GM12878 (cell line): ENCODE results near the gene TCF23. TPM values are rescaled to one million over a fixed set of nuclear protein-coding genes. Genes with fewer than 3 reads are reported as not detected.

ENCODE experiments used
- ATAC-seq: fragments of 200-7000 bp; cut with Tn5 transposase; 3 replicates; pipeline ENCODE4 v1.9.1; 2020; ENCODE audit warnings: mild to moderate bottlenecking, moderate library complexity
- BruUV-seq: library from RNA; stranded (reverse); fragments of 400-500 nt; replicated peaks from 2 replicates; lab custom pipeline; 2021; lab: Mats Ljungman, UMichigan
- CTCF ChIA-PET: fragments of 300-600 bp; sonication (Branson Sonifier 250); formaldehyde crosslinking; extraction: SDS; loops from one replicate; lab custom pipeline; 2021; ENCODE audit warnings: inconsistent platforms; lab: Yijun Ruan, JAX
- POLR2A ChIA-PET: fragments of 350-600 bp; formaldehyde crosslinking; extraction: SDS; loops from one replicate; lab custom pipeline; 2021; ENCODE audit warnings: inconsistent platforms; lab: Charles Lee
- RAD21 ChIA-PET: fragments of 300-600 bp; sonication (Branson Sonifier 250); formaldehyde crosslinking; loops from one replicate; lab custom pipeline; 2023; ENCODE audit warnings: antibody characterized with exemption; ENCODE audit not compliant: unreplicated experiment; lab: Charles Lee
- SMC1A ChIA-PET: fragments of 300-600 bp; sonication (Branson Sonifier 250); formaldehyde crosslinking; loops from one replicate; lab custom pipeline; 2023; ENCODE audit not compliant: unreplicated experiment, uncharacterized antibody; lab: Charles Lee
- DNase-seq: peaks from one replicate; pipeline ENCODE4 v3.0.0-alpha.2; 2011; ENCODE audit warnings: low read depth, low spot score
- FAIRE-seq: peaks from 3 replicates; lab custom pipeline; 2011; peaks lifted over from hg19 to GRCh38; lab: Jason Lieb, UNC
- H2AFZ ChIP-seq: 2 replicates; pipeline ENCODE4 v1.6.0; 2011; ENCODE audit warnings: low read depth, low read length, control low read depth; ENCODE audit not compliant: control insufficient read depth
- H3K27ac ChIP-seq: 2 replicates; pipeline ENCODE4 v1.5.1; 2011; ENCODE audit warnings: control low read depth; ENCODE audit not compliant: control insufficient read depth, insufficient read depth
- H3K27me3 ChIP-seq, 2 experiments: replicated peaks in 1 of 2; 2 replicates each; pipeline versions ENCODE4 v1.6.0 to v1.6.1; 2011; ENCODE audit warnings: low read length in 1 of 2; ENCODE audit not compliant: control insufficient read depth in 2 of 2, insufficient read depth in 2 of 2
- H3K36me3 ChIP-seq, 2 experiments: 2 replicates each; pipeline ENCODE4 v1.5.1; 2011; ENCODE audit warnings: low read length in 1 of 2; ENCODE audit not compliant: control insufficient read depth in 2 of 2, insufficient read depth in 2 of 2
- H3K4me1 ChIP-seq: 2 replicates; pipeline ENCODE4 v1.6.1; 2011; ENCODE audit warnings: mild to moderate bottlenecking, low read length, moderate library complexity, mixed read lengths; ENCODE audit not compliant: control insufficient read depth, insufficient read depth
- H3K4me2 ChIP-seq: 2 replicates; pipeline ENCODE4 v1.6.0; 2011; ENCODE audit warnings: control low read depth; ENCODE audit not compliant: control insufficient read depth, insufficient read depth
- H3K4me3 ChIP-seq: fragments of 200-600 bp; sonication (generic); 2 replicates; pipeline ENCODE4 v1.5.1; 2016
- H3K79me2 ChIP-seq: 2 replicates; pipeline ENCODE4 v1.6.0; 2011; ENCODE audit warnings: low read length; ENCODE audit not compliant: control insufficient read depth, insufficient read depth
- H3K9ac ChIP-seq: 2 replicates; pipeline ENCODE4 v1.8.0; 2011; ENCODE audit warnings: low read length, control low read depth, mixed read lengths; ENCODE audit not compliant: control insufficient read depth, insufficient read depth
- H3K9me3 ChIP-seq: replicated peaks from 3 replicates; pipeline ENCODE4 v1.5.1; 2011; ENCODE audit warnings: mild to moderate bottlenecking, low read length; ENCODE audit not compliant: control insufficient read depth, insufficient read depth
- H4K20me1 ChIP-seq: 2 replicates; pipeline ENCODE4 v1.6.0; 2011; ENCODE audit not compliant: control insufficient read depth, insufficient read depth
- ATF3 ChIP-seq: IDR thresholded peaks from 2 replicates; pipeline ENCODE4 v1.6.1; 2011; ENCODE audit warnings: low read depth, mild to moderate bottlenecking, low read length, moderate library complexity, borderline replicate concordance; ENCODE audit errors: extremely low read depth
- BRCA1 ChIP-seq: IDR thresholded peaks from 2 replicates; pipeline ENCODE4 v1.6.1; 2011; ENCODE audit warnings: low read depth, low read length, improper control_type of control experiment
- CREM ChIP-seq: IDR thresholded peaks from 2 replicates; pipeline ENCODE4 v1.6.1; 2014; ENCODE audit warnings: antibody characterized with exemption, low read depth
- FOXK2 ChIP-seq: fragments of 450-650 bp; IDR thresholded peaks from 2 replicates; pipeline ENCODE4 v1.6.1; 2017; ENCODE audit warnings: mild to moderate bottlenecking, moderate library complexity
- HCFC1 ChIP-seq: fragments of 150-350 bp; IDR thresholded peaks from 2 replicates; pipeline ENCODE4 v1.6.1; 2014; ENCODE audit warnings: low read length
- IKZF2 ChIP-seq, 2 experiments: fragments of 450-650 bp; IDR thresholded peaks; 2 replicates each; pipeline ENCODE4 v1.6.1; 2017; ENCODE audit warnings: mild to moderate bottlenecking in 2 of 2, moderate library complexity in 2 of 2
- IRF3 ChIP-seq: fragments of 450-650 bp; IDR thresholded peaks from 2 replicates; pipeline ENCODE4 v1.6.1; 2014; ENCODE audit warnings: mild to moderate bottlenecking
- JUND ChIP-seq: IDR thresholded peaks from 2 replicates; pipeline ENCODE4 v1.6.1; 2012; ENCODE audit warnings: low read depth, mild to moderate bottlenecking, low read length, improper control_type of control experiment, moderate library complexity
- RB1 ChIP-seq: fragments of 450-650 bp; formaldehyde crosslinking; IDR thresholded peaks from 2 replicates; pipeline ENCODE4 v1.6.1; 2017; ENCODE audit warnings: mild to moderate bottlenecking, borderline replicate concordance
- REST ChIP-seq: IDR thresholded peaks from 2 replicates; pipeline ENCODE4 v1.6.1; 2012; ENCODE audit warnings: mild to moderate bottlenecking, low read depth, low read length
- SUPT20H ChIP-seq: IDR thresholded peaks from 2 replicates; pipeline ENCODE4 v1.6.1; 2011; ENCODE audit warnings: low read depth, mild to moderate bottlenecking, low read length, moderate library complexity, borderline replicate concordance; ENCODE audit not compliant: control insufficient read depth
- TAF1 ChIP-seq: IDR thresholded peaks from 2 replicates; pipeline ENCODE4 v1.6.1; 2011; ENCODE audit warnings: mild to moderate bottlenecking, low read depth, low read length, borderline replicate concordance
- TBL1XR1 ChIP-seq: IDR thresholded peaks from 2 replicates; pipeline ENCODE4 v1.6.1; 2012; ENCODE audit warnings: low read depth, low read length, improper control_type of control experiment
- WGBS: methylation state at CpG from one replicate; pipeline ENCODE4 v1.1.6; 2016; ENCODE audit warnings: low lambda C conversion rate; ENCODE audit not compliant: insufficient replicate concordance, insufficient coverage; ENCODE audit errors: missing lambda C conversion rate; 5-methylcytosine and 5-hydroxymethylcytosine counted together
- in situ Hi-C: fragments of 300-500 bp; cut with MboI; formaldehyde crosslinking; loops from 9 replicates; pipeline ENCODE4 v1.14.3; 2018; ENCODE audit warnings: mixed read lengths
- intact Hi-C: fragments of 100-400 bp; cut with micrococcal nuclease; formaldehyde crosslinking; loops from one replicate; pipeline ENCODE4 v1.14.2; 2022; ENCODE audit not compliant: unreplicated experiment
- polyA plus RNA-seq, 11 experiments: library from polyadenylated mRNA; depleted of rRNA in 4 of 11; unstranded in 6 of 11; stranded (reverse) in 5 of 11; fragments of >200 nt; fragmentation: Nextera tagmentation in 4 of 11; fragmentation: Illumina TruSeq in 1 of 11; extraction: Ambion mirVana in 4 of 11; extraction: Trizol in 1 of 11; gene quantifications; 1 replicate in 1 of 11; 2 replicates in 10 of 11; pipeline versions ENCODE4 v1.2.1 to v1.2.3, GENCODE V29; 2011 to 2016; ENCODE audit warnings: inconsistent platforms in 2 of 11, missing spikeins in 2 of 11, low read depth in 1 of 11
- total RNA-seq, 4 experiments: library from RNA; depleted of rRNA in 3 of 4; stranded (reverse); fragments of >200 nt in 3 of 4; fragmentation: Illumina TruSeq in 1 of 4; extraction: Trizol in 1 of 4; gene quantifications; 2 replicates each; pipeline versions ENCODE4 v1.2.1 to v1.2.3, GENCODE V29; 2013 to 2021
- TF ChIP-seq, protein P1 (sequence below): fragments of 450-650 bp; conservative IDR thresholded peaks from 2 replicates; pipeline ENCODE4 v1.6.1; 2017; ENCODE audit warnings: mild to moderate bottlenecking, moderate library complexity
- TF ChIP-seq, protein P2 (sequence below): fragments of 150-350 bp; IDR thresholded peaks from 2 replicates; pipeline ENCODE4 v1.6.1; 2014; ENCODE audit warnings: mild to moderate bottlenecking, low read depth, low read length
- TF ChIP-seq, protein P3 (sequence below): IDR thresholded peaks from 2 replicates; pipeline ENCODE4 v1.6.1; 2012; ENCODE audit warnings: low read depth, low read length, improper control_type of control experiment

Gene TCF23
- total and polyA plus RNA-seq, 10 of the 15 experiments (the other 5 are each of a cell fraction or from before 2014, with no cell fraction given): not detected

GRCh38 chr2:27159271-27159670 lies 10.5 kb downstream of the TCF23 start:
- no peak for ATAC-seq
- TF ChIP-seq, protein P1, sequence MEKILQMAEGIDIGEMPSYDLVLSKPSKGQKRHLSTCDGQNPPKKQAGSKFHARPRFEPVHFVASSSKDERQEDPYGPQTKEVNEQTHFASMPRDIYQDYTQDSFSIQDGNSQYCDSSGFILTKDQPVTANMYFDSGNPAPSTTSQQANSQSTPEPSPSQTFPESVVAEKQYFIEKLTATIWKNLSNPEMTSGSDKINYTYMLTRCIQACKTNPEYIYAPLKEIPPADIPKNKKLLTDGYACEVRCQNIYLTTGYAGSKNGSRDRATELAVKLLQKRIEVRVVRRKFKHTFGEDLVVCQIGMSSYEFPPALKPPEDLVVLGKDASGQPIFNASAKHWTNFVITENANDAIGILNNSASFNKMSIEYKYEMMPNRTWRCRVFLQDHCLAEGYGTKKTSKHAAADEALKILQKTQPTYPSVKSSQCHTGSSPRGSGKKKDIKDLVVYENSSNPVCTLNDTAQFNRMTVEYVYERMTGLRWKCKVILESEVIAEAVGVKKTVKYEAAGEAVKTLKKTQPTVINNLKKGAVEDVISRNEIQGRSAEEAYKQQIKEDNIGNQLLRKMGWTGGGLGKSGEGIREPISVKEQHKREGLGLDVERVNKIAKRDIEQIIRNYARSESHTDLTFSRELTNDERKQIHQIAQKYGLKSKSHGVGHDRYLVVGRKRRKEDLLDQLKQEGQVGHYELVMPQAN: no peak
- no peak for TF ChIP-seq TBL1XR1
- TF ChIP-seq, protein P2, sequence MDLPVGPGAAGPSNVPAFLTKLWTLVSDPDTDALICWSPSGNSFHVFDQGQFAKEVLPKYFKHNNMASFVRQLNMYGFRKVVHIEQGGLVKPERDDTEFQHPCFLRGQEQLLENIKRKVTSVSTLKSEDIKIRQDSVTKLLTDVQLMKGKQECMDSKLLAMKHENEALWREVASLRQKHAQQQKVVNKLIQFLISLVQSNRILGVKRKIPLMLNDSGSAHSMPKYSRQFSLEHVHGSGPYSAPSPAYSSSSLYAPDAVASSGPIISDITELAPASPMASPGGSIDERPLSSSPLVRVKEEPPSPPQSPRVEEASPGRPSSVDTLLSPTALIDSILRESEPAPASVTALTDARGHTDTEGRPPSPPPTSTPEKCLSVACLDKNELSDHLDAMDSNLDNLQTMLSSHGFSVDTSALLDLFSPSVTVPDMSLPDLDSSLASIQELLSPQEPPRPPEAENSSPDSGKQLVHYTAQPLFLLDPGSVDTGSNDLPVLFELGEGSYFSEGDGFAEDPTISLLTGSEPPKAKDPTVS: no peak
- no peak for TF ChIP-seq IRF3
- no peak for TF ChIP-seq TAF1
- TF ChIP-seq CREM: no peak
- no peak for TF ChIP-seq SUPT20H
- no peak for TF ChIP-seq IKZF2 (IDR thresholded peaks at IDR 0.05)
- no peak for TF ChIP-seq RB1
- no peak for TF ChIP-seq ATF3
- TF ChIP-seq FOXK2: no peak
- TF ChIP-seq HCFC1: no peak
- no peak for TF ChIP-seq BRCA1
- no peak for TF ChIP-seq REST
- no peak for TF ChIP-seq JUND
- TF ChIP-seq, protein P3, sequence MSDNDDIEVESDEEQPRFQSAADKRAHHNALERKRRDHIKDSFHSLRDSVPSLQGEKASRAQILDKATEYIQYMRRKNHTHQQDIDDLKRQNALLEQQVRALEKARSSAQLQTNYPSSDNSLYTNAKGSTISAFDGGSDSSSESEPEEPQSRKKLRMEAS: no peak

More at GRCh38 chr2:27159271-27159670, 10.5 kb downstream of the TCF23 start:
- RAD21 ChIA-PET: no interaction called here
- CTCF ChIA-PET: interaction anchor here (0.9 to 2.2 kb wide), 2 partner anchors 11 to 24 kb away, joined by 3 to 5 read pairs; no protein-coding TSS in a partner anchor
- Histone ChIP-seq H2AFZ (no peak overlapping the region), H3K9me3 (no peaks in the 10 kb centered on the region; the same call in 1 of the 3 replicates), H3K36me3 (no peaks in the 10 kb centered on the region), H3K27me3 (no peaks in the 10 kb centered on the region), H3K4me2 (no peak overlapping the region), H3K27ac (no peak overlapping the region), H3K4me3 (no peak overlapping the region), H3K79me2 (no peaks in the 10 kb centered on the region), H4K20me1 (no peaks in the 10 kb centered on the region), H3K9ac (no peak overlapping the region), H3K4me1 (peaks cover 19% of the 10 kb centered on the region)
- FAIRE-seq: no peak
- POLR2A ChIA-PET: interaction anchor here (1.0 kb wide), 1 partner anchor 32 kb away, joined by 3 read pairs; no protein-coding TSS in a partner anchor
- SMC1A ChIA-PET: interaction anchor here (0.9 kb wide), 1 partner anchor 11 kb away, joined by 3 read pairs; no protein-coding TSS in a partner anchor
- 50% methylated on average over 6 of the region's 6 CpGs for WGBS
- no peak for DNase-seq
- BruUV-seq: no TSS peak
- intact Hi-C loops (no loop called here), in situ Hi-C loops (no loop called here)
